GM12878 (cell line): ENCODE measurements around the gene SHC1. TPM values are rescaled to one million over a fixed set of nuclear protein-coding genes. Genes with fewer than 3 reads are reported as not detected.

Source experiments
- ATAC-seq: fragments of 200-7000 bp; cut with Tn5 transposase; 3 replicates; pipeline ENCODE4 v1.9.1; 2020; ENCODE audit warnings: mild to moderate bottlenecking, moderate library complexity
- BruUV-seq: library from RNA; stranded (reverse); fragments of 400-500 nt; replicated peaks from 2 replicates; lab custom pipeline; 2021; lab: Mats Ljungman, UMichigan
- CTCF ChIA-PET: fragments of 300-600 bp; sonication (Branson Sonifier 250); formaldehyde crosslinking; extraction: SDS; loops from one replicate; lab custom pipeline; 2021; ENCODE audit warnings: inconsistent platforms; lab: Yijun Ruan, JAX
- POLR2A ChIA-PET: fragments of 350-600 bp; formaldehyde crosslinking; extraction: SDS; loops from one replicate; lab custom pipeline; 2021; ENCODE audit warnings: inconsistent platforms; lab: Charles Lee
- RAD21 ChIA-PET: fragments of 300-600 bp; sonication (Branson Sonifier 250); formaldehyde crosslinking; loops from one replicate; lab custom pipeline; 2023; ENCODE audit warnings: antibody characterized with exemption; ENCODE audit not compliant: unreplicated experiment; lab: Charles Lee
- SMC1A ChIA-PET: fragments of 300-600 bp; sonication (Branson Sonifier 250); formaldehyde crosslinking; loops from one replicate; lab custom pipeline; 2023; ENCODE audit not compliant: unreplicated experiment, uncharacterized antibody; lab: Charles Lee
- DNase-seq: peaks from one replicate; pipeline ENCODE4 v3.0.0-alpha.2; 2011; ENCODE audit warnings: low read depth, low spot score
- FAIRE-seq: peaks from 3 replicates; lab custom pipeline; 2011; peaks lifted over from hg19 to GRCh38; lab: Jason Lieb, UNC
- H2AFZ ChIP-seq: 2 replicates; pipeline ENCODE4 v1.6.0; 2011; ENCODE audit warnings: low read depth, low read length, control low read depth; ENCODE audit not compliant: control insufficient read depth
- H3K27ac ChIP-seq: 2 replicates; pipeline ENCODE4 v1.5.1; 2011; ENCODE audit warnings: control low read depth; ENCODE audit not compliant: control insufficient read depth, insufficient read depth
- H3K27me3 ChIP-seq, 2 experiments: replicated peaks in 1 of 2; 2 replicates each; pipeline versions ENCODE4 v1.6.0 to v1.6.1; 2011; ENCODE audit warnings: low read length in 1 of 2; ENCODE audit not compliant: control insufficient read depth in 2 of 2, insufficient read depth in 2 of 2
- H3K36me3 ChIP-seq, 2 experiments: 2 replicates each; pipeline ENCODE4 v1.5.1; 2011; ENCODE audit warnings: low read length in 1 of 2; ENCODE audit not compliant: control insufficient read depth in 2 of 2, insufficient read depth in 2 of 2
- H3K4me1 ChIP-seq: 2 replicates; pipeline ENCODE4 v1.6.1; 2011; ENCODE audit warnings: mild to moderate bottlenecking, low read length, moderate library complexity, mixed read lengths; ENCODE audit not compliant: control insufficient read depth, insufficient read depth
- H3K4me2 ChIP-seq: 2 replicates; pipeline ENCODE4 v1.6.0; 2011; ENCODE audit warnings: control low read depth; ENCODE audit not compliant: control insufficient read depth, insufficient read depth
- H3K4me3 ChIP-seq: fragments of 200-600 bp; sonication (generic); 2 replicates; pipeline ENCODE4 v1.5.1; 2016
- H3K79me2 ChIP-seq: 2 replicates; pipeline ENCODE4 v1.6.0; 2011; ENCODE audit warnings: low read length; ENCODE audit not compliant: control insufficient read depth, insufficient read depth
- H3K9ac ChIP-seq: 2 replicates; pipeline ENCODE4 v1.8.0; 2011; ENCODE audit warnings: low read length, control low read depth, mixed read lengths; ENCODE audit not compliant: control insufficient read depth, insufficient read depth
- H3K9me3 ChIP-seq: replicated peaks from 3 replicates; pipeline ENCODE4 v1.5.1; 2011; ENCODE audit warnings: mild to moderate bottlenecking, low read length; ENCODE audit not compliant: control insufficient read depth, insufficient read depth
- H4K20me1 ChIP-seq: 2 replicates; pipeline ENCODE4 v1.6.0; 2011; ENCODE audit not compliant: control insufficient read depth, insufficient read depth
- BMI1 ChIP-seq: fragments of 450-650 bp; IDR thresholded peaks from 2 replicates; pipeline ENCODE4 v1.6.1; 2016; ENCODE audit warnings: mild to moderate bottlenecking, moderate library complexity, borderline replicate concordance
- HDGF ChIP-seq: fragments of 450-650 bp; IDR thresholded peaks from 2 replicates; pipeline ENCODE4 v1.6.1; 2016; ENCODE audit warnings: antibody characterized with exemption
- JUNB ChIP-seq: IDR thresholded peaks from 2 replicates; pipeline ENCODE4 v1.6.1; 2016; ENCODE audit warnings: antibody characterized with exemption, mild to moderate bottlenecking
- JUND ChIP-seq: IDR thresholded peaks from 2 replicates; pipeline ENCODE4 v1.6.1; 2012; ENCODE audit warnings: low read depth, mild to moderate bottlenecking, low read length, improper control_type of control experiment, moderate library complexity
- LARP7 ChIP-seq: fragments of 450-650 bp; IDR thresholded peaks from 2 replicates; pipeline ENCODE4 v1.6.1; 2017; ENCODE audit warnings: mild to moderate bottlenecking
- NR2C2 ChIP-seq: IDR thresholded peaks from 2 replicates; pipeline ENCODE4 v1.6.1; 2011; ENCODE audit warnings: borderline replicate concordance, low read depth; ENCODE audit not compliant: control insufficient read depth, insufficient read length
- PML ChIP-seq: IDR thresholded peaks from 2 replicates; pipeline ENCODE4 v1.6.1; 2012; ENCODE audit warnings: low read length, inconsistent platforms
- RUNX3 ChIP-seq: IDR thresholded peaks from 2 replicates; pipeline ENCODE4 v1.6.1; 2012; ENCODE audit warnings: low read length, inconsistent platforms
- SMARCA5 ChIP-seq: fragments of 450-650 bp; IDR thresholded peaks from 2 replicates; pipeline ENCODE4 v1.6.1; 2017; ENCODE audit warnings: mild to moderate bottlenecking
- SP1 ChIP-seq: IDR thresholded peaks from one replicate; pipeline ENCODE4 v1.6.1; 2011; ENCODE audit warnings: low read depth, low read length
- TBL1XR1 ChIP-seq: IDR thresholded peaks from 2 replicates; pipeline ENCODE4 v1.6.1; 2012; ENCODE audit warnings: low read depth, low read length, improper control_type of control experiment
- TCF12 ChIP-seq: IDR thresholded peaks from 2 replicates; pipeline ENCODE4 v1.6.1; 2011; ENCODE audit warnings: low read depth, mild to moderate bottlenecking, low read length
- ZNF24 ChIP-seq: fragments of 450-650 bp; IDR thresholded peaks from 2 replicates; pipeline ENCODE4 v1.6.1; 2017; ENCODE audit warnings: antibody characterized with exemption, mild to moderate bottlenecking
- WGBS: methylation state at CpG from one replicate; pipeline ENCODE4 v1.1.6; 2016; ENCODE audit warnings: low lambda C conversion rate; ENCODE audit not compliant: insufficient replicate concordance, insufficient coverage; ENCODE audit errors: missing lambda C conversion rate; 5-methylcytosine and 5-hydroxymethylcytosine counted together
- in situ Hi-C: fragments of 300-500 bp; cut with MboI; formaldehyde crosslinking; loops from 9 replicates; pipeline ENCODE4 v1.14.3; 2018; ENCODE audit warnings: mixed read lengths
- intact Hi-C: fragments of 100-400 bp; cut with micrococcal nuclease; formaldehyde crosslinking; loops from one replicate; pipeline ENCODE4 v1.14.2; 2022; ENCODE audit not compliant: unreplicated experiment
- polyA plus RNA-seq, 11 experiments: library from polyadenylated mRNA; depleted of rRNA in 4 of 11; unstranded in 6 of 11; stranded (reverse) in 5 of 11; fragments of >200 nt; fragmentation: Nextera tagmentation in 4 of 11; fragmentation: Illumina TruSeq in 1 of 11; extraction: Ambion mirVana in 4 of 11; extraction: Trizol in 1 of 11; gene quantifications; 1 replicate in 1 of 11; 2 replicates in 10 of 11; pipeline versions ENCODE4 v1.2.1 to v1.2.3, GENCODE V29; 2011 to 2016; ENCODE audit warnings: inconsistent platforms in 2 of 11, missing spikeins in 2 of 11, low read depth in 1 of 11
- total RNA-seq, 4 experiments: library from RNA; depleted of rRNA in 3 of 4; stranded (reverse); fragments of >200 nt in 3 of 4; fragmentation: Illumina TruSeq in 1 of 4; extraction: Trizol in 1 of 4; gene quantifications; 2 replicates each; pipeline versions ENCODE4 v1.2.1 to v1.2.3, GENCODE V29; 2013 to 2021
- TF ChIP-seq, protein P1 (sequence below): fragments of 150-350 bp; IDR thresholded peaks from 2 replicates; pipeline ENCODE4 v1.6.1; 2016; ENCODE audit warnings: low read depth, low read length
- TF ChIP-seq, protein P2 (sequence below): fragments of 450-650 bp; IDR thresholded peaks from 2 replicates; pipeline ENCODE4 v1.6.1; 2017; ENCODE audit warnings: mild to moderate bottlenecking, low read depth, inconsistent platforms; ENCODE audit not compliant: poor library complexity, severe bottlenecking
- TF ChIP-seq, protein P3 (sequence below): fragments of 450-650 bp; IDR thresholded peaks from 2 replicates; pipeline ENCODE4 v1.6.1; 2018; ENCODE audit warnings: mild to moderate bottlenecking, low read depth, moderate library complexity; ENCODE audit not compliant: partially characterized antibody

SHC1 gene
- total and polyA plus RNA-seq, 10 of the 15 experiments (the other 5 are each of a cell fraction or from before 2014, with no cell fraction given), result 2.6 to 49.3 (median 25.2) TPM

DNA sequence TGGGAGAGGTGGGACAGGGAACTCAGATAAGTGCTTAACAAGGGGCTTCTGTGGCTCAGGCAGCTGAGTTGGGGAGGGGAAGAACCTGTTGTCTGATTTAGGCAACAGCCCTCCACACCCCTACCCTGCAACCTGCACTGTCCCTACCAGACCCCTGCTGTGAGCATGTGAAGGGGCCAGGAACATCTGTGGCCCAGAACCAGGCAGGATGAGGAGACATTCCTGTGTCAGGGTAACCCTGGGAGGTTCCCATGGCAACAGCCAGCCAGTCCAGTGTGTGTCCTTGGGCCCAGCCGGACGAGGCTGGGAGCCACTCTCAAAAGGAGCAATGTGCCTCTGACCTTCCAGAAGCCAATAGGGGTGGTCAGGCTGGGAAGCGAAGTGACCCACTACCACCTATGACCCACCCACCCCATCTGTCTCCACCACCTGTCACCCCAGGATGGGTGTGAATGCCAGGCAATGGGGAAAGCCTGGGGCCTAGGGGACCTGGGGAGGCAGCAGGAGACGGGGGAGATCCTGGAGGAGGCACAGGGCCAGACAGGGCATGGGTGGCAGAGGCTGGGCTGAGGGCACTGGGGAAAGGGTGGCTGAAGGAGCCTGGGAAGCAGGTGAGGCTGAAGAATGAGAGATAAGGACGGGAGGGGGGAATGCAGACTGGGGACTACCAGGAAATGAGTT, 29.1 kb downstream of the SHC1 start:
- DNase-seq (no peak), FAIRE-seq (no peak), ATAC-seq (peak; percentile 1; the same call in 1 of the 3 replicates)
- ChIA-PET RAD21 (interaction anchor here (0.8 to 2.2 kb wide), 11 partner anchors 58 to 273 kb away, joined by 3 to 15 read pairs (median 5); partner anchors contain the start of genes ADAM15 and KCNN3), POLR2A (interaction anchor here (0.7 to 2.4 kb wide), 15 partner anchors 7 to 383 kb away, joined by 3 to 18 read pairs (median 4); partner anchors contain the start of genes FLAD1, PBXIP1, PYGO2 and SHC1), CTCF (interaction anchor here (1.2 to 2.8 kb wide), 5 partner anchors 10 to 382 kb away, joined by 4 to 16 read pairs (median 5); no protein-coding TSS in a partner anchor), SMC1A (interaction anchor here (0.9 to 1.6 kb wide), 8 partner anchors 9 to 382 kb away, joined by 3 to 5 read pairs (median 4); no protein-coding TSS in a partner anchor)
- WGBS, result 0% methylated on average over 5 of the region's 5 CpGs
- H4K20me1 ChIP-seq, result no peaks in the 10 kb centered on the region
- BruUV-seq, result no TSS peak
- peaks cover 2 to 3% of the 10 kb centered on the region in 2 experiments; a peak in 3 of 4 replicates for H3K36me3 ChIP-seq
- H3K27me3 ChIP-seq, result no peaks in the 10 kb centered on the region
- in situ Hi-C loops (no loop called here), intact Hi-C loops (no loop called here)
- H3K4me1 ChIP-seq, result peaks cover 74% of the 10 kb centered on the region
- H3K27ac ChIP-seq, result peak overlapping the region; percentile 100
- no peaks in the 10 kb centered on the region; the same call in 2 of the 3 replicates for H3K9me3 ChIP-seq
- H2AFZ ChIP-seq, result no peak overlapping the region
- H3K79me2 ChIP-seq, result peaks cover 51% of the 10 kb centered on the region
- peak overlapping the region; percentile 98 for H3K9ac ChIP-seq
- H3K4me2 ChIP-seq, result peak overlapping the region; percentile 100
- H3K4me3 ChIP-seq, result peak overlapping the region; percentile 74
- no peak for TF ChIP-seq RUNX3
- peak; percentile 69 for TF ChIP-seq HDGF
- TF ChIP-seq, protein P1, sequence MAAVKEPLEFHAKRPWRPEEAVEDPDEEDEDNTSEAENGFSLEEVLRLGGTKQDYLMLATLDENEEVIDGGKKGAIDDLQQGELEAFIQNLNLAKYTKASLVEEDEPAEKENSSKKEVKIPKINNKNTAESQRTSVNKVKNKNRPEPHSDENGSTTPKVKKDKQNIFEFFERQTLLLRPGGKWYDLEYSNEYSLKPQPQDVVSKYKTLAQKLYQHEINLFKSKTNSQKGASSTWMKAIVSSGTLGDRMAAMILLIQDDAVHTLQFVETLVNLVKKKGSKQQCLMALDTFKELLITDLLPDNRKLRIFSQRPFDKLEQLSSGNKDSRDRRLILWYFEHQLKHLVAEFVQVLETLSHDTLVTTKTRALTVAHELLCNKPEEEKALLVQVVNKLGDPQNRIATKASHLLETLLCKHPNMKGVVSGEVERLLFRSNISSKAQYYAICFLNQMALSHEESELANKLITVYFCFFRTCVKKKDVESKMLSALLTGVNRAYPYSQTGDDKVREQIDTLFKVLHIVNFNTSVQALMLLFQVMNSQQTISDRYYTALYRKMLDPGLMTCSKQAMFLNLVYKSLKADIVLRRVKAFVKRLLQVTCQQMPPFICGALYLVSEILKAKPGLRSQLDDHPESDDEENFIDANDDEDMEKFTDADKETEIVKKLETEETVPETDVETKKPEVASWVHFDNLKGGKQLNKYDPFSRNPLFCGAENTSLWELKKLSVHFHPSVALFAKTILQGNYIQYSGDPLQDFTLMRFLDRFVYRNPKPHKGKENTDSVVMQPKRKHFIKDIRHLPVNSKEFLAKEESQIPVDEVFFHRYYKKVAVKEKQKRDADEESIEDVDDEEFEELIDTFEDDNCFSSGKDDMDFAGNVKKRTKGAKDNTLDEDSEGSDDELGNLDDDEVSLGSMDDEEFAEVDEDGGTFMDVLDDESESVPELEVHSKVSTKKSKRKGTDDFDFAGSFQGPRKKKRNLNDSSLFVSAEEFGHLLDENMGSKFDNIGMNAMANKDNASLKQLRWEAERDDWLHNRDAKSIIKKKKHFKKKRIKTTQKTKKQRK, result no peak
- no peak for TF ChIP-seq NR2C2
- TF ChIP-seq BMI1, result peak; percentile 86
- no peak for TF ChIP-seq TCF12
- TF ChIP-seq, protein P2, sequence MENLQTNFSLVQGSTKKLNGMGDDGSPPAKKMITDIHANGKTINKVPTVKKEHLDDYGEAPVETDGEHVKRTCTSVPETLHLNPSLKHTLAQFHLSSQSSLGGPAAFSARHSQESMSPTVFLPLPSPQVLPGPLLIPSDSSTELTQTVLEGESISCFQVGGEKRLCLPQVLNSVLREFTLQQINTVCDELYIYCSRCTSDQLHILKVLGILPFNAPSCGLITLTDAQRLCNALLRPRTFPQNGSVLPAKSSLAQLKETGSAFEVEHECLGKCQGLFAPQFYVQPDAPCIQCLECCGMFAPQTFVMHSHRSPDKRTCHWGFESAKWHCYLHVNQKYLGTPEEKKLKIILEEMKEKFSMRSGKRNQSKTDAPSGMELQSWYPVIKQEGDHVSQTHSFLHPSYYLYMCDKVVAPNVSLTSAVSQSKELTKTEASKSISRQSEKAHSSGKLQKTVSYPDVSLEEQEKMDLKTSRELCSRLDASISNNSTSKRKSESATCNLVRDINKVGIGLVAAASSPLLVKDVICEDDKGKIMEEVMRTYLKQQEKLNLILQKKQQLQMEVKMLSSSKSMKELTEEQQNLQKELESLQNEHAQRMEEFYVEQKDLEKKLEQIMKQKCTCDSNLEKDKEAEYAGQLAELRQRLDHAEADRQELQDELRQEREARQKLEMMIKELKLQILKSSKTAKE, result no peak
- TF ChIP-seq, protein P3, sequence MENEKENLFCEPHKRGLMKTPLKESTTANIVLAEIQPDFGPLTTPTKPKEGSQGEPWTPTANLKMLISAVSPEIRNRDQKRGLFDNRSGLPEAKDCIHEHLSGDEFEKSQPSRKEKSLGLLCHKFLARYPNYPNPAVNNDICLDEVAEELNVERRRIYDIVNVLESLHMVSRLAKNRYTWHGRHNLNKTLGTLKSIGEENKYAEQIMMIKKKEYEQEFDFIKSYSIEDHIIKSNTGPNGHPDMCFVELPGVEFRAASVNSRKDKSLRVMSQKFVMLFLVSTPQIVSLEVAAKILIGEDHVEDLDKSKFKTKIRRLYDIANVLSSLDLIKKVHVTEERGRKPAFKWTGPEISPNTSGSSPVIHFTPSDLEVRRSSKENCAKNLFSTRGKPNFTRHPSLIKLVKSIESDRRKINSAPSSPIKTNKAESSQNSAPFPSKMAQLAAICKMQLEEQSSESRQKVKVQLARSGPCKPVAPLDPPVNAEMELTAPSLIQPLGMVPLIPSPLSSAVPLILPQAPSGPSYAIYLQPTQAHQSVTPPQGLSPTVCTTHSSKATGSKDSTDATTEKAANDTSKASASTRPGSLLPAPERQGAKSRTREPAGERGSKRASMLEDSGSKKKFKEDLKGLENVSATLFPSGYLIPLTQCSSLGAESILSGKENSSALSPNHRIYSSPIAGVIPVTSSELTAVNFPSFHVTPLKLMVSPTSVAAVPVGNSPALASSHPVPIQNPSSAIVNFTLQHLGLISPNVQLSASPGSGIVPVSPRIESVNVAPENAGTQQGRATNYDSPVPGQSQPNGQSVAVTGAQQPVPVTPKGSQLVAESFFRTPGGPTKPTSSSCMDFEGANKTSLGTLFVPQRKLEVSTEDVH, result no peak
- no peak for TF ChIP-seq JUNB
- no peak for TF ChIP-seq JUND
- no peak for TF ChIP-seq PML
- no peak for TF ChIP-seq SP1
- 0 out of 2 replicates have a peak, but pooled peaks have one; percentile 12 for TF ChIP-seq SMARCA5
- TF ChIP-seq ZNF24, result no peak
- TF ChIP-seq LARP7, result 0 out of 2 replicates have a peak, but pooled peaks have one; percentile 41
- no peak for TF ChIP-seq TBL1XR1
